ENCODE data around the gene GFM1. TPM values are rescaled to one million over a fixed set of nuclear protein-coding genes. Genes with fewer than 3 reads are reported as not detected.

Gene GFM1
- total RNA-seq, 6 experiments from 2014 or later: 41.6 to 46.4 (median 44.1) TPM

DNA sequence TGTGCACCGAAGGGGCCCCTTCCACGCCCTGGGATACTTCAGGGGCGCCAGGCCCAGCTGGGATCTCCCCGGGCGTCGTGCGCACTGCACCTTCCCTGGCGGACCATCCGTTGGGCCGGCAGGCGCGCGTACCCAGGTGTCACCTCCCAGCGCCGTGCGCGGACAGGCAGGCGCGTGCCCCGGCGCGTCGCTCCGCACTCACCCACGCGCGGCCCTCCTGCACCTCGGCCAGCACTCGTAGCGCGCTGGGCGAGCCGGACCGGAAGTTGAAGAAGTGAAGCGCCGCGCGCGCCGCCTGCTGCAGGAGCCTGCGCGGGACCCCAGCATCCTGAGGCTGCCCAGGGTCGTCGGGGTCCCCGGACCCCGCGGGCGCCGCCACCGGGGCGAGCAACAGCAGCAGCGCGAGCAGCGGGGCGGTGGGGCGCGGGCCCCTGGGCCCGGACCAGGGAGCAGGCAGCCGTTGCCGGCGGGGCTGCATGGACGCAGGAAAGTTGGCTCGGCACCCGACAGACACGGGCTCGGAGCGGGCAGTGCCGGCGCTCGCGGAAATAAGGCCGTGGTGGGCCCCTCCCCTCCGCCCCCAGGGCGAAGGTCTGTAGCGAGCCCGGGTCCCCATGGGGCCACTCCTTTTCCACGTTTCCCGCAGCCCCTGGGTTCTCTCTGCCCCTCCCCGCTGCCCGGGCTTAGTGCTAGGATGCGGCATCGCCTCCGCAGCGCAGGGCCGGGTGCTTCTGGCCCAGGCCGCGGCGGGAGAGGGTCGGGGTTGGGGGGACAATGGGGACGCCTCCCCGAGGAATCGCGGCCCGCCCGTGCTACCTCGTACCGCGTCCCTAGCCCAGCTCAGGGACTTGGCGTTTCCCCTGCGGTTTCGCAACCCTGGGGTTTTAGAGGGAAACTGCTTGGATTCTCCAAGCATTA lies 87.9 kb downstream of the GFM1 start, which contains the start of gene RARRES1:
RARRES1 (minus strand) TSS at position 520 of the 918 bp plus-strand sequence; CDS start at position 478, 42 bp downstream.
- no peaks in the 10 kb centered on the region; the same call in none of the 2 replicates for H3K27me3 Mint-ChIP-seq (ENCODE audit: insufficient read depth)
- H3K27ac Mint-ChIP-seq: no peak within 1 kb of the TSS
- H3K9me3 Mint-ChIP-seq: peaks cover 11% of the 10 kb centered on the region
- DNase-seq: peak; percentile 23
- TF ChIP-seq, protein P1, sequence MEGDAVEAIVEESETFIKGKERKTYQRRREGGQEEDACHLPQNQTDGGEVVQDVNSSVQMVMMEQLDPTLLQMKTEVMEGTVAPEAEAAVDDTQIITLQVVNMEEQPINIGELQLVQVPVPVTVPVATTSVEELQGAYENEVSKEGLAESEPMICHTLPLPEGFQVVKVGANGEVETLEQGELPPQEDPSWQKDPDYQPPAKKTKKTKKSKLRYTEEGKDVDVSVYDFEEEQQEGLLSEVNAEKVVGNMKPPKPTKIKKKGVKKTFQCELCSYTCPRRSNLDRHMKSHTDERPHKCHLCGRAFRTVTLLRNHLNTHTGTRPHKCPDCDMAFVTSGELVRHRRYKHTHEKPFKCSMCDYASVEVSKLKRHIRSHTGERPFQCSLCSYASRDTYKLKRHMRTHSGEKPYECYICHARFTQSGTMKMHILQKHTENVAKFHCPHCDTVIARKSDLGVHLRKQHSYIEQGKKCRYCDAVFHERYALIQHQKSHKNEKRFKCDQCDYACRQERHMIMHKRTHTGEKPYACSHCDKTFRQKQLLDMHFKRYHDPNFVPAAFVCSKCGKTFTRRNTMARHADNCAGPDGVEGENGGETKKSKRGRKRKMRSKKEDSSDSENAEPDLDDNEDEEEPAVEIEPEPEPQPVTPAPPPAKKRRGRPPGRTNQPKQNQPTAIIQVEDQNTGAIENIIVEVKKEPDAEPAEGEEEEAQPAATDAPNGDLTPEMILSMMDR (IDR thresholded peaks at IDR 0.05): no peak
- H3K4me3 Mint-ChIP-seq: peak within 1 kb of the TSS; percentile 79
- peaks cover 12% of the 10 kb centered on the region for H3K36me3 Mint-ChIP-seq (ENCODE audit: low read depth)
- peaks cover 21% of the 10 kb centered on the region for H3K4me1 Mint-ChIP-seq (ENCODE audit: low read depth)

DNA sequence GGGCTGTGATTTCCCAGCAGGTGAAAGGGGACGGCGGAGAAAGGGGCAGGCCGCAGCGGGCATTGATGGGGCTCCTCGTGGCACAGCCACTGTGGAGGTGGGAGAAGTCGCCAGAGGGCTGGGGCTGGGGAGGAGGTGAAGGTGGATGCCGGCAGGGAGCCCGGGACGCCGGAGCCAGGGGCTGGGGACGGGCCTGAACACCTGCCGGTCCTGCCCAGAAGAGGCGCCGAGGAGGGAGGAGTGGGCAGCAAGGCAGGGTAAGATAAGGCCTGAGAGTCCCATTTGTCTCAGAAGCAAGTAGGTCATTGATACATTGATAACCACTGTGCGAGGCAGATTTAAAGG lies 88.5 kb downstream of the GFM1 start:
- Mint-ChIP-seq H3K9me3 (peaks cover 11% of the 10 kb centered on the region), H3K4me1 (ENCODE audit: low read depth) (peaks cover 15% of the 10 kb centered on the region), H3K36me3 (ENCODE audit: low read depth) (peaks cover 12% of the 10 kb centered on the region), H3K4me3 (peak overlapping the region; percentile 64; the same call in 1 of the 2 replicates), H3K27me3 (ENCODE audit: insufficient read depth) (no peaks in the 10 kb centered on the region; the same call in none of the 2 replicates), H3K27ac (no peak overlapping the region)
- TF ChIP-seq, protein P1 (IDR thresholded peaks at IDR 0.05): no peak
- DNase-seq: no peak

DNA sequence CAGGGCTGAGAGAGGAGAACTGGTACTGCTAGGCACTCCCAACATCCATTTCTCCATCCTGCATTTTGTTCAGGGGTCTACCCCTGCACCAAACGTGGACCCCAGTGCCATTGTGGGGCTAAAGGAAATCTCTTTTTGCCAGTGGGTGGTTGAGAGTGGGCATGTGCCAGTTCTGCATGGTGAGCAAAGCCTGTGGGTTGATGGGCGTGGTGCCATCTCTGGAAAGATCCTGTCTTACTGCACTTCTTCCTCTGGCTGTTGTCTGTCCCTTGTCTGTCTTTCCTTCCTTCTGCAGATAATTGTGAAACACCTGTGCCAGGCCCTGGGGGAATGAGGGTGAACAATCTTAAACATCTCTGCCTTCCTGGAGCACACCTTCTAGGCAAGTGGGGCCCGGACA lies 89.3 kb downstream of the GFM1 start:
- Mint-ChIP-seq H3K9me3 (peaks cover 11% of the 10 kb centered on the region), H3K4me3 (no peak overlapping the region; the same call in 1 of the 2 replicates), H3K27me3 (ENCODE audit: insufficient read depth) (no peaks in the 10 kb centered on the region; the same call in none of the 2 replicates), H3K27ac (no peak overlapping the region), H3K36me3 (ENCODE audit: low read depth) (peaks cover 12% of the 10 kb centered on the region), H3K4me1 (ENCODE audit: low read depth) (peaks cover 9% of the 10 kb centered on the region; the same call in 1 of the 2 replicates)
- TF ChIP-seq, protein P1 (IDR thresholded peaks at IDR 0.05): no peak
- no peak for DNase-seq

DNA sequence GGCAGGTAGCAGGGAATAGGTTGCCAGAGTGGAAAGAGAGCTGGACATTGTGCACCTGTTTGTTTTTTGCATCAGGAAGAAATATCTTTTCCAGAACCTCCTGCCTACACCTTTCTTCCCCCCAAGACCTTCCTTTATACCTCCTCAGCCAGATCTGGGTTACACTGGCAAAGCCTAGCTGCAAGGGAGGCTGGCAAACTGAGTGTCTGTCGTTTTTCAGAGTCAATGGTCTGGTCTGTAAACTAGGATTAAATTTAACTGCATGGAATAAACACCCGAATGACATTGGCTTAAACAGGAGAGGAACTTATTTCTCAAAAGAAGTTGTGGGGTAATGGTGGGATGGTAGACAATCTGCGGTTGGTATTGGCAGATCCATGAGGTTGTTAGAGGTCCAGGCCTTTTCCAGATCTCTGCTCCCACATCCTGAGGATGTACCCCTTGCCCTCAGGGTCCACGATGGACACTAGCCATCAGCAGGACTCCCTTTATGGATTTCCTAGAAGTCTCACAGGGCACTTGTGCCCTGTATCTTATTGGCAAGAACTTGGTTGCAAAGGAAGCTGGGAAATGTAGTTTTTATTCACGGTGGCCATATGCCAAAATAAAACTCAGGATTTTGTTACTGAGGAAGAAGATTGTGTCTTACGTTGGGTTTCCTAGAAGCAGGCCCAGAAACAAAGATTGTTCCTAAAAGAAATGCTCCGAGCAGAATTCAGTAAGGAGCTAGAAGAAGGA lies 91.1 kb downstream of the GFM1 start:
- TF ChIP-seq, protein P1 (IDR thresholded peaks at IDR 0.05): no peak
- no peaks in the 10 kb centered on the region; the same call in none of the 2 replicates for H3K27me3 Mint-ChIP-seq (ENCODE audit: insufficient read depth)

DNA sequence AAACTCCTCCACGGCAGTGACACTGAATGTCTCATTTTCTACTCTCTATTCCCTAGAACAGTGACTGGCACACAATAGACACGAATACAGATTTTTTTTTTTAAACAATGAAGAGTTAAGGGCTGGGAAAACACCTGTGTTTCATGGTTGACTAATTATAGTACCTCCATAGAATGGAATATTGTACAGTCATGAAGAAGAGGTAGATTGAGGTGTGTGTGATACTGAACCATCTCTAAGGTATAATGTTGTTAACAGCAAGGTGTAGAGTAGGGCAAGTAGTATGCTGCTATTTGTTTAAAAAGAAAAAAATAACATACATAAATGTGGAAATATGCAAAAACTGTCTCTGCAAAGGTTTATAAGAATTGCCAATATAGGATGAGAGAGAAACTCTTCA lies 93.1 kb downstream of the GFM1 start:
- Mint-ChIP-seq H3K27me3 (ENCODE audit: insufficient read depth) (no peaks in the 10 kb centered on the region; the same call in none of the 2 replicates), H3K36me3 (ENCODE audit: low read depth) (peaks cover 18% of the 10 kb centered on the region), H3K4me3 (no peak overlapping the region), H3K9me3 (peaks cover 11% of the 10 kb centered on the region), H3K4me1 (ENCODE audit: low read depth) (peaks cover 1% of the 10 kb centered on the region; the same call in 1 of the 2 replicates), H3K27ac (no peak overlapping the region)
- TF ChIP-seq, protein P1 (IDR thresholded peaks at IDR 0.05): no peak
- no peak for DNase-seq

More for the DNA sequence above, 91.1 kb downstream of the GFM1 start:
- Mint-ChIP-seq H3K4me1 (ENCODE audit: low read depth) (peaks cover 5% of the 10 kb centered on the region; the same call in 1 of the 2 replicates), H3K9me3 (peaks cover 11% of the 10 kb centered on the region), H3K27ac (no peak overlapping the region), H3K4me3 (no peak overlapping the region), H3K36me3 (ENCODE audit: low read depth) (peaks cover 12% of the 10 kb centered on the region)
- no peak for DNase-seq
